Thoracic aorta (tissue), 2 donors: ENCODE results near the gene PARD6G. TPM values are rescaled to one million over a fixed set of nuclear protein-coding genes. Genes with fewer than 3 reads are reported as not detected.
A peak's percentile ranks its signal among the peaks of the same experiment; 100 is the strongest.

ENCODE experiments used
- ATAC-seq: fragments of 150-250 bp; one replicate; pipeline ENCODE4 v1.8.0; 2017; ENCODE audit warnings: low read depth; ENCODE audit not compliant: insufficient number of reproducible peaks, low FRiP score
- DNase-seq: peaks from one replicate; pipeline ENCODE4 v3.0.0-alpha.2; 2020; ENCODE audit warnings: low spot score
- H3K27ac ChIP-seq, 2 donors: fragments of 200-600 bp; sonication (generic); 1 replicate in 1 of 2; 2 replicates in 1 of 2; pipeline ENCODE4 v1.5.1; 2016; ENCODE audit warnings: mild to moderate bottlenecking in 2 of 2, moderate library complexity in 2 of 2
- H3K27me3 ChIP-seq: fragments of 200-600 bp; sonication (generic); replicated peaks from 2 replicates; pipeline ENCODE4 v1.6.0; 2016; ENCODE audit warnings: mild to moderate bottlenecking; ENCODE audit not compliant: insufficient read depth
- H3K36me3 ChIP-seq: fragments of 200-600 bp; sonication (generic); one replicate; pipeline ENCODE4 v1.5.1; 2016
- H3K4me1 ChIP-seq, 2 donors: fragments of 200-600 bp; sonication (generic); 1 replicate in 1 of 2; 2 replicates in 1 of 2; pipeline versions ENCODE4 v1.5.1 to v1.6.0; 2016; ENCODE audit warnings: low read depth in 2 of 2, mild to moderate bottlenecking in 1 of 2; ENCODE audit not compliant: control insufficient read depth in 1 of 2
- H3K4me3 ChIP-seq: fragments of 200-600 bp; sonication (generic); 2 replicates; pipeline ENCODE4 v1.5.1; 2016; ENCODE audit warnings: mild to moderate bottlenecking
- H3K9me3 ChIP-seq: fragments of 200-600 bp; sonication (generic); 2 replicates; pipeline ENCODE4 v1.5.1; 2016
- total RNA-seq, 2 donors: library from RNA; depleted of rRNA; stranded (reverse); fragments of >200 nt; gene quantifications; one replicate each; pipeline versions ENCODE4 v1.1.0 to v1.2.3, GENCODE V29; 2016
- TF ChIP-seq, protein P1 (sequence below): fragments of 200-600 bp; sonication (generic); IDR thresholded peaks from one replicate; pipeline ENCODE4 v1.5.1; 2019; ENCODE audit warnings: antibody characterized with exemption

PARD6G gene
- total RNA-seq, 2 donors from 2014 or later: 3.0 to 4.8 TPM

DNA sequence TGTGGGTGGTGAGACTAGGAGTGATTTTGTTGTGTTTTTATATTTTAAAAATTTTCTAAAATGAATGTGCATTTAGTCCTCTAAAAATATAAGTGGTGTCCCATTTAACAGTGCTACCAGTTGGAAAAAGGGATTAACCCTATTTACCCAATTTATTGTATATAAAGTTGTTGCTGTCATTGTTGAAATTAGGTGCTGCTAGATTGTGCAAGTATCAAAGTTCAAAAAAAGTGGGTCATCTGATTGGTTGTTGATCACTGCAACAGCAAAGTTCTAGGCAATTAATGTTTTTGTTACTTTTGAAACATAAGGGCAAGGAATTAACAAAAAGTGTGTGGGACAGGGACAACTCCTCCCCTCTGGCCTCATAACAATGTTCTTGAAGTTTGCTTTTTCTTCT, 97.6 kb downstream of the PARD6G start:
- ATAC-seq (no peak), DNase-seq (no peak)
- Histone ChIP-seq H3K9me3 (no peaks in the 10 kb centered on the region), H3K27ac (no peak overlapping the region), H3K27me3 (no peaks in the 10 kb centered on the region), H3K4me3 (no peak overlapping the region), H3K36me3 (no peaks in the 10 kb centered on the region), H3K4me1 (peaks cover 0 to 15% of the 10 kb centered on the region in 2 donors)
- TF ChIP-seq, protein P1, sequence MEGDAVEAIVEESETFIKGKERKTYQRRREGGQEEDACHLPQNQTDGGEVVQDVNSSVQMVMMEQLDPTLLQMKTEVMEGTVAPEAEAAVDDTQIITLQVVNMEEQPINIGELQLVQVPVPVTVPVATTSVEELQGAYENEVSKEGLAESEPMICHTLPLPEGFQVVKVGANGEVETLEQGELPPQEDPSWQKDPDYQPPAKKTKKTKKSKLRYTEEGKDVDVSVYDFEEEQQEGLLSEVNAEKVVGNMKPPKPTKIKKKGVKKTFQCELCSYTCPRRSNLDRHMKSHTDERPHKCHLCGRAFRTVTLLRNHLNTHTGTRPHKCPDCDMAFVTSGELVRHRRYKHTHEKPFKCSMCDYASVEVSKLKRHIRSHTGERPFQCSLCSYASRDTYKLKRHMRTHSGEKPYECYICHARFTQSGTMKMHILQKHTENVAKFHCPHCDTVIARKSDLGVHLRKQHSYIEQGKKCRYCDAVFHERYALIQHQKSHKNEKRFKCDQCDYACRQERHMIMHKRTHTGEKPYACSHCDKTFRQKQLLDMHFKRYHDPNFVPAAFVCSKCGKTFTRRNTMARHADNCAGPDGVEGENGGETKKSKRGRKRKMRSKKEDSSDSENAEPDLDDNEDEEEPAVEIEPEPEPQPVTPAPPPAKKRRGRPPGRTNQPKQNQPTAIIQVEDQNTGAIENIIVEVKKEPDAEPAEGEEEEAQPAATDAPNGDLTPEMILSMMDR: no peak

DNA sequence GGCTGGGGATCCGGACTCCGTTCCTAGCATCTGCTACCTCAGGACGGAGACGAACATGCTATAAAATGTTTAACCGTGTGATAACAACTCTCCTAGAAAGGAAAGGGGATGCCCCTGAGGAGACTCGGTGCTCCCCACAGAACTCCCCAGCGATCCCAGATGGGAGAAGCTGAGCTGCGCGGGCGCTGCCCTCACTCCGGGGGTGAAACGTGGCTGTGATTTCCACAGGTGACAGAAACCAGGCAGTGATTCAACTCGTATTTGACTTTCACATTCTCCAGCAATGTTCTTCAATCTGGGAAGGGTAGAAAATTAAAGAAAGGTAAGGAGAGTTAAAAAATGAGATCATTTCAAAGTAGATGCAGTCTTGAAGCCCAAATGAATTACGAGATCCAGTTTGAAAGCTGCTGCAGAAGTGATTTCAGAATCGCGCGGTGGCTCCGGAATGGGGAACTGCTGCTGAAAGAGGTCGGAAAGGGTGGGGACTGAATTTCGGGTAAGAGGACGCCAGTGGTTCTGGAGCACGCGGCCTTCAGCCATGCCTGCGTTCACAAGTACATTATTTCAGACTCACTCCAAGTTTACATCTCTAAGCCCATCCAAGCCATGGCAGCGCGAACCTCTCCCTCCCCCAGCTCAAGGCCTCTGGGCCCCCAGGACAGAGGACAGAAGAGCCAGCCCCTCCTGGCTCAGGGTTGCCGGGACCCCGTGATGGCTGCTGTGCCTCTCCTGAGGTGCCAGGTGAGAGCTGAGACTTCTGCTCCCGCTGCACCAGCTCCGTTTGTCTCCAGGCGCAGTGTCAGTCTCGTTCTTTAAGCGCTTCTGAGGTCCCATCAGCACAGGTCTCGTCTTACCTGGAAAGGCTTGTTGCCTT, 98.8 kb downstream of the PARD6G start:
- Histone ChIP-seq H3K36me3 (no peaks in the 10 kb centered on the region), H3K27me3 (no peaks in the 10 kb centered on the region), H3K9me3 (no peaks in the 10 kb centered on the region), H3K27ac (no peak overlapping the region), H3K4me1 (peaks cover 0 to 15% of the 10 kb centered on the region in 2 donors), H3K4me3 (peak overlapping the region; percentile 79)
- TF ChIP-seq, protein P1: no peak
- ATAC-seq (no peak), DNase-seq (no peak)

DNA sequence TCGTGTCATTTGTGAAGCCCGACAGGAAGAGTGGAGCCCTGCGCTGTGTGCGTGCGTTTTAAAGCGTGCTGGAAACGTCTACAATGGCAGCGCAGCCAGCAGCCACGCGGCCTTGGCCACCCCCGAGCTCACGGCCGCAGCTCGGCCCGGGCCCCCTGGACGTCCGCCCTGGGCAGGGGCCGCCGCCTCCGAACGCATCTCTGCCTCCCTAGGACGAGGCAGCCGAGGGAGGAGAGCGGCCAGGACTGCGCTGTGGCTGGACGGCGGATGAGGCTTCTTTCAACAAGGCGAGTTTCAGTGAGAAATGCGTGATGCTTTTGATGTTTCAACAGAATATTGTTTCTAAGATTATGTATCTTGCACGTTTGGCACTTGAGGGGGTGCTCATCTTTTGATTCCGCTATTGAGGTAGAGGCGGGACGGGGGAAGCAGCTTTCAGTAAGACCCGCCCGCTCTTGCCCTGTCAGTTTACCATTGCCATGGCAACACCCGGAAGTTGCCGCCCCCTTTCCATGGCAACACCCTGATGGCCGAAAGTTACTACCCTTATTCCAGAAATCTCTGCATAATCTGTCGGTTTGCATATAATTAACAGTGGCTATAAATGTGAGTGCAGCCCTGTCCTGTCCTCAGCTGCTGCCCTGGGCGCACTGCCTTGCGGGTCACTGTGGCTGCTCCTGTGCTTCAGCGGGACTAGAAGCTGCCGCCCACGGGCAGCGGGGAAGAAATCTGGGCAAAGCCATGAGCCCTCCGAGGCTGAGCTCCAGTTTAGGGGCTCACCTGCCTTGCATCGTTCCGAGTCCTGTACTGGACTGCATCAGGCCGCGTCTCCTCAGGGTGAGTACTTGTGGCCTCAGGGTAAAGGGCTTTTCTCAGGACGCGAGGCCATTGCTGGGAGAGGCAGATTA, 99.6 kb downstream of the PARD6G start:
- Histone ChIP-seq H3K4me3 (peak overlapping the region; percentile 79), H3K4me1 (peaks cover 0 to 15% of the 10 kb centered on the region in 2 donors), H3K36me3 (no peaks in the 10 kb centered on the region), H3K27ac (no peak overlapping the region), H3K9me3 (no peaks in the 10 kb centered on the region), H3K27me3 (no peaks in the 10 kb centered on the region)
- TF ChIP-seq, protein P1: no peak
- peak; percentile 51 for DNase-seq
- ATAC-seq: peak; percentile 87

DNA sequence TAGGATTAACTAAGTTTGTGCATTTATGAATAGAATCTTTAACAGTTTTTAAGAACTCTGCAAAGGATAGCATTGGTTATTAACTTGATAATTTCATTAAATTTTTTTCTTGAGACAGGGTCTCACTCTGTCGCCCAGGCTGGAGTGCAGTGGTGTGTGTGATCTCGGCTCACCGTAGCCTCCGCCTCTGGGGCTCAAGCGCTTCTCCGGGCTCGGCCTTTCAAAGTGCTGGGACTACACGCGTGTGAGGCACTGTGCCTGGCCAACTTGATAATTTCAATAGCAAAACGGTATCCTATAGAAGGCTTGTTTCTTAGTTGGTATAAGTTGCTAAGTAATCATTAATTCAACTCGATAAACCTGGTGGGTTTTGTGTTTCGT, 100.3 kb downstream of the PARD6G start:
- Histone ChIP-seq H3K4me1 (peaks cover 0 to 15% of the 10 kb centered on the region in 2 donors), H3K27me3 (no peaks in the 10 kb centered on the region), H3K4me3 (peak overlapping the region; percentile 79), H3K9me3 (no peaks in the 10 kb centered on the region), H3K36me3 (no peaks in the 10 kb centered on the region), H3K27ac (no peak overlapping the region)
- TF ChIP-seq, protein P1: no peak
- ATAC-seq (no peak), DNase-seq (no peak)
